Epithelial cell of proximal tubule (primary cell): Measurements from ENCODE around the gene CBLC. TPM values are rescaled to one million over a fixed set of nuclear protein-coding genes. Genes with fewer than 3 reads are reported as not detected.

ENCODE experiments used
- DNase-seq: peaks from one replicate; pipeline ENCODE4 v3.0.0-alpha.2; 2011; ENCODE audit warnings: low read depth
- H3K4me3 ChIP-seq: 2 replicates; pipeline ENCODE4 v1.5.1; 2011; ENCODE audit warnings: low read depth, mild to moderate bottlenecking, low read length
- total RNA-seq: library from RNA; depleted of rRNA; stranded (reverse); fragments of >200 nt; gene quantifications from 2 replicates; pipeline ENCODE4 v1.2.3, GENCODE V29; 2015
- TF ChIP-seq, protein P1 (sequence below): conservative IDR thresholded peaks from 2 replicates; pipeline ENCODE4 v1.5.1; 2012; ENCODE audit warnings: low read depth, mild to moderate bottlenecking, low read length

CBLC gene
- total RNA-seq, 1 donor from 2014 or later: 27.2 TPM

- TF ChIP-seq, protein P1, sequence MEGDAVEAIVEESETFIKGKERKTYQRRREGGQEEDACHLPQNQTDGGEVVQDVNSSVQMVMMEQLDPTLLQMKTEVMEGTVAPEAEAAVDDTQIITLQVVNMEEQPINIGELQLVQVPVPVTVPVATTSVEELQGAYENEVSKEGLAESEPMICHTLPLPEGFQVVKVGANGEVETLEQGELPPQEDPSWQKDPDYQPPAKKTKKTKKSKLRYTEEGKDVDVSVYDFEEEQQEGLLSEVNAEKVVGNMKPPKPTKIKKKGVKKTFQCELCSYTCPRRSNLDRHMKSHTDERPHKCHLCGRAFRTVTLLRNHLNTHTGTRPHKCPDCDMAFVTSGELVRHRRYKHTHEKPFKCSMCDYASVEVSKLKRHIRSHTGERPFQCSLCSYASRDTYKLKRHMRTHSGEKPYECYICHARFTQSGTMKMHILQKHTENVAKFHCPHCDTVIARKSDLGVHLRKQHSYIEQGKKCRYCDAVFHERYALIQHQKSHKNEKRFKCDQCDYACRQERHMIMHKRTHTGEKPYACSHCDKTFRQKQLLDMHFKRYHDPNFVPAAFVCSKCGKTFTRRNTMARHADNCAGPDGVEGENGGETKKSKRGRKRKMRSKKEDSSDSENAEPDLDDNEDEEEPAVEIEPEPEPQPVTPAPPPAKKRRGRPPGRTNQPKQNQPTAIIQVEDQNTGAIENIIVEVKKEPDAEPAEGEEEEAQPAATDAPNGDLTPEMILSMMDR: no peak
- DNase-seq: no peak
- no peak overlapping the region for H3K4me3 ChIP-seq
Measured at GRCh38 chr19:44746616-44746945, 31.1 kb upstream of the CBLC start.

DNA sequence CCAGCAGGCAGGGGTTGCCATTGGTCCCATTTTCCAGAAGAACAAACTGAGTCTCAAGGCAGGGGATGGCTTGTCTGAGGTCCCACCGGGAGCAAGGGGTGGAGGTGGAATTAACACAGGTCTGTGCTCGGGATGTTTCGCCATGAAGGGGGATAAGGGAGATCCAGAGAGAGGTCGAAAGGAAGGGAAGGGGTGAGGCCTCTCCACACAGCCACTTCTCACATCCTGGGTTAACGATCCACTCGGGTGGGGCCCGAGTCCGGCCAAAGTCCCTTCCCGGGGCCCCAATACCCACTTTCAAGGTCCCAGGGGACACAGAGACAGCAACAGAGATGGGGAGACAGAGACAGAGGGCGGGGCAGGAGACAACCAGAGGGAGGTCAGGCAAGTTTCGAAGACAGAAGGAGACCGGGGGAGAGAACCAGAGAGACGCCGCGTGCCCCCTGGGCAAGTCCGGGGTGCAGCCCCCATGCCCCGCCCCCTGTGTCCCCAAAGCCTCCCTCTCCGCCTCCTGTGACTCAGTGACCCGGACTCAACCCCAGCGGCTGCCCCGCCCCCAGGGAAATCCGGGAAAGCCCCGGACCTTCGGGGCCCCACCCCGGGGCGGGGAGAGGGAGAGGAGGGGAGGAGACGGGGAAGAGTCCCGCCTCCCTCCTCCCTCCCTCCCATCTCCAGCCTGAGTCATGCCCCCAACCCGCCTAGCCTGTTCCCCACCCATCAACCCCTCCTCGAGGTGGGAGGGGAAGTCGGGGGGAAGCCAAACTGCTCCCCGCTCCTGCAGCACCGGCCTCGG is 30.5 kb upstream of the CBLC start:
- no peak for DNase-seq
- TF ChIP-seq, protein P1: no peak
- peak overlapping the region; percentile 51 for H3K4me3 ChIP-seq

GRCh38 chr19:44747739-44748425 is 29.8 kb upstream of the CBLC start:
- no peak for DNase-seq
- TF ChIP-seq, protein P1: no peak
- peak overlapping the region; percentile 51 for H3K4me3 ChIP-seq

- no peak for DNase-seq
- TF ChIP-seq, protein P1: no peak
- H3K4me3 ChIP-seq: peak within 1 kb of the TSS; percentile 87
Measured at GRCh38 chr19:44748426-44749254, 29.1 kb upstream of the CBLC start, which contains the start of gene BCL3. Gene BCL3 (plus strand): TSS chr19:44748708. CDS start chr19:44748791, 83 bp downstream.

DNA sequence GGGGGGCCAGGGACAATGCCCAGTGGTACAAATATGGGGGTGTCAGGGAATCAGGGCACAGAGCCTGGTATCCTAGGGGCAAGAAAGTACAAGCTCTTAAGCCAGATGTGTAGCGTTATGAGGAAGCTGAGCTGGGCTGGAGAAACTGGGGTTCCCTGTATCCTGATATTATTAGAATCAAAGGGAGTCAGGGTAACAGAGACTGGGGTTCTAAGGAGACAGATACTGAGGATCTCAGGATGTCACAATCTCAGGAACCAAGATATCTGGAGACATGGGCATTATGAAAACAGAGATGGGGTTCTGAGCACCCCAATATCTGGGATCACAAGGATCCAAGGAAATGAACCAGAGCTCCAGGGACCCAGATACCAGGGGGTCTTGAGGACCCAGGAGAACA is 28.4 kb upstream of the CBLC start:
- no peak for DNase-seq
- peak overlapping the region; percentile 87 for H3K4me3 ChIP-seq
- TF ChIP-seq, protein P1: no peak

GRCh38 chr19:44749994-44750393 is 27.7 kb upstream of the CBLC start:
- DNase-seq: no peak
- peak overlapping the region; percentile 87 for H3K4me3 ChIP-seq
- TF ChIP-seq, protein P1: no peak
